GM13977 (cell line): ENCODE results near the gene ZNF286A.
"Not testable (repeated sequence)": the region's sequence is repeated elsewhere in the genome, so short reads cannot be mapped to it uniquely, and the experiment has no call there.

Source experiments
- DNase-seq: peaks from one replicate; pipeline ENCODE4 v3.0.0; 2012; ENCODE audit warnings: low spot score
- in situ Hi-C: fragments of 300-500 bp; cut with MboI; formaldehyde crosslinking; loops from one replicate; pipeline ENCODE4 v1.12.0; 2022; ENCODE audit warnings: low sequenced_read_pairs, low pct_unique_long_range_greater_than_20kb, mixed read lengths, inconsistent platforms; ENCODE audit not compliant: unreplicated experiment
- TF ChIP-seq, protein P1 (sequence below): IDR thresholded peaks from 2 replicates; pipeline ENCODE4 v1.5.1; 2012; ENCODE audit warnings: mild to moderate bottlenecking, control low read depth; ENCODE audit not compliant: insufficient read depth; ENCODE audit errors: extremely low read depth, missing control alignments

ZNF286A gene

DNA sequence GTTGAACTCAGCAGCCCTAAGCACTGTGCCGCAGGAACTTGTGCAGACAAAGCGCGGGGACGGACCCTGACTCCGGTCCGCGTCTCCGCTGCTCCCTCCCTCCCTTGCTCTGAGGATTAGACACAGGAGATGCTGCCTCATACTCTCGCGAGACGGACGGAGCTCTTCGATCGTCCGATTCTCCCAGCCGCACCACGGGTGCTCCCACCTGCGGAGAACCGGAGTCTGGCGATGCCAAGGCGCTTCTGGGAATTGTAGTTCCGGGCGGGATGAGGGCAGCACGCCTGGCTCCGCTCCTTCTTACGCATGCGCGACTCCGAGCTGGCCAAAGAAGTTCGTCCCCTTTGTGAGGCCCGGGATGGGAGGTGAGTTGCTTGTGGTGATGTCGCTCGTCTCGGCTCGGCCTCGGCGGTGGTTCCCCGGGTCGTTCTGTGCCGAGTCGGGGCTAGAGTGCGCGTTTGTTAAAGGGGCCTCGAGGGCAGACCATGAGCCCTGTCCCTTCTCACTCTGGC, at the start of gene ZNF286A:
ZNF286A (plus strand) TSS at position 340 of the 512 bp plus-strand sequence. CDS start 578 bp downstream, outside the sequence.
- DNase-seq = peak; percentile 91
- in situ Hi-C loops = not testable (repeated sequence)

DNA sequence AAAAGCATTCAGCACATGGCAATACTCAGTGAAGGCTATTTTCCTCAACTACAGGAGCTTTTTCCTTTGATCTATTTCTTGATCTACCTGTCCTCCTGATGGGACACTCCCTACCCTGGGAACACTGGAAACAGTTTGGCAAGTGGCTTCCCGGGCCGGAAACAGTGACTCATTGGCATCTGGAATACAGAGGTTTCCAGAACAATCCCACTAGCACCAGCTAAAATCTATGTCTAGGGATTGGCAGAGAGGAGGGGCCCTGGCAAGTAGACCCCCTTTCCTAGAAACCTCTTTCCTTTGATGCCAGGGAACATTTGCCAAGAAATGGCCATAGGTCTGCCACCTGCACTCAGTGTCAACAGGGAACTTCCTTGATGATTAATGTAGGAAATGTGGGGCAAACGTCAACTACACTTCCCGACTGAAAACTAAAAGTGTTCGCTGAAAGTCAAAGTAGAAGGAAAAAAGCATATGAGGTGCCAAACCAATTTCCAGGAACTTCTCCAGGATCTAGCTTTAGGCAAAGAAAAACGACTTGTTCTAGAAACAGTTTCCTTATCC, 49.6 kb upstream of the ZNF286A start:
- in situ Hi-C loops = no loop called here
- no peak for DNase-seq
- TF ChIP-seq, protein P1, sequence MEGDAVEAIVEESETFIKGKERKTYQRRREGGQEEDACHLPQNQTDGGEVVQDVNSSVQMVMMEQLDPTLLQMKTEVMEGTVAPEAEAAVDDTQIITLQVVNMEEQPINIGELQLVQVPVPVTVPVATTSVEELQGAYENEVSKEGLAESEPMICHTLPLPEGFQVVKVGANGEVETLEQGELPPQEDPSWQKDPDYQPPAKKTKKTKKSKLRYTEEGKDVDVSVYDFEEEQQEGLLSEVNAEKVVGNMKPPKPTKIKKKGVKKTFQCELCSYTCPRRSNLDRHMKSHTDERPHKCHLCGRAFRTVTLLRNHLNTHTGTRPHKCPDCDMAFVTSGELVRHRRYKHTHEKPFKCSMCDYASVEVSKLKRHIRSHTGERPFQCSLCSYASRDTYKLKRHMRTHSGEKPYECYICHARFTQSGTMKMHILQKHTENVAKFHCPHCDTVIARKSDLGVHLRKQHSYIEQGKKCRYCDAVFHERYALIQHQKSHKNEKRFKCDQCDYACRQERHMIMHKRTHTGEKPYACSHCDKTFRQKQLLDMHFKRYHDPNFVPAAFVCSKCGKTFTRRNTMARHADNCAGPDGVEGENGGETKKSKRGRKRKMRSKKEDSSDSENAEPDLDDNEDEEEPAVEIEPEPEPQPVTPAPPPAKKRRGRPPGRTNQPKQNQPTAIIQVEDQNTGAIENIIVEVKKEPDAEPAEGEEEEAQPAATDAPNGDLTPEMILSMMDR = no peak

DNA sequence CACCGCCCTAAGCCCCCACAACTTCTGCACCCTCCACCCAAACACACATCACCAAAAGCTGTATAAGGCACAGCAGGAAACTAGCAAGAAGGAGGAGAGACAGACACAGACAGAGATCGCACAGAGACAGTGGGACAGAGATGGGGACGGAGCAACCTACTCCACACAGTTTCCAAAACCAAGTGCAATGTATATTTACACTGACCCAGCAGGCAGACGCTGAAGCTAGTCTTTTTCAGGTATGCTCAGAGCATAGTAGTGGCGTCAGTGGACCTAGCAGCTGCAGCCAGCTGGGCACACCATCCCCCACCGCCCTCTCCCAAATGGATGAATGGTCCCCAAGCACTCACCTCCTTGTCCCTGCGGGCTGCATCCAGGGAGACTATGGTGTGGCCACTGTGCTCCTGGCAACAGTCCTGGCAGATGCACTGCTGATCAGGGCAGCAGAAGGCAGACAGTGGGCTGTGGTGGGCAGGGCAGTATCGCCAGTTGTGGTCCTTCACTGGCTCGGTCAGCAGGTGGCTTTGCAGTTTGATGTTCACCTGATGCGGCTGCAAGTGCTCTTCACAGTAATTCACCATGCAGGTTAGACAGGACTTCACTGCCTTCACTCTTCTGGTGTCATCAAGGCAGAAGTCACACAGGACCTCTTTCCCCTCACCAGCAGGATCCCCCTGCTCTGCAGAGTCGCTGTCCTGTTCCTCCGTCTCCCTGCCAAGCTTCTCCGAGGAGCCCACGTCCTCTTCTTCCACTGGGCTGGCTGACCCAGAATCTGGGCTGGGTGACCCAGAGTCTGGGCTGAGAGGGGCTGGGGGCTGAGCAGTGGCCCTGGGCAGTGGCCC, 48.6 kb upstream of the ZNF286A start:
- no peak for DNase-seq
- in situ Hi-C loops = no loop called here
- TF ChIP-seq, protein P1 = no peak

DNA sequence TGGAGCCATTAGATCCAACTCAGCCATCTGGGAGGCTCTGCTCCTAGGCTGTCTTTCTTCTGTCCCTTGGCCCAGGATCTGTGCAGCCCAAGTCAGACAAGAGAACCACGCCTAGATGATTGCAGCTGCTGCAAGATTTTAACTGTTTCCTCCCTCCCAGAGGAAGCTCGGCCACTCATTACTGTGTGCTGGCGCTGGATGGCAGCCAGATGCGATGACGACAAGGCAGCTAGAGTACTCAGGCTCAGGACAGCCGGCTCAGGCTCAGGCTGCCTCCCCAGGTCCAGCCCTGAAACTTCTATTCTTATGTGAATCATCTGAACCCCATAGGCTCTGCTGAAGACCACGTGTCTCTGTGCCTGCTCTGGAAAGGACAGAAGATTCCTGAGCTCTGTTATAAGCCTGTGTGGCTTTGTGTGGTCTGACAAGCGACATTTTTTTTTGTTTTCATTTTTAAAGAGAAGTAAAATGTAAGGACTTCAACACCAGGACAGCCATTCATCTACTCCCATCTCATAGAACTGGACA, 47.9 kb upstream of the ZNF286A start:
- DNase-seq = peak; percentile 34
- TF ChIP-seq, protein P1 = no peak
- in situ Hi-C loops = no loop called here

DNA sequence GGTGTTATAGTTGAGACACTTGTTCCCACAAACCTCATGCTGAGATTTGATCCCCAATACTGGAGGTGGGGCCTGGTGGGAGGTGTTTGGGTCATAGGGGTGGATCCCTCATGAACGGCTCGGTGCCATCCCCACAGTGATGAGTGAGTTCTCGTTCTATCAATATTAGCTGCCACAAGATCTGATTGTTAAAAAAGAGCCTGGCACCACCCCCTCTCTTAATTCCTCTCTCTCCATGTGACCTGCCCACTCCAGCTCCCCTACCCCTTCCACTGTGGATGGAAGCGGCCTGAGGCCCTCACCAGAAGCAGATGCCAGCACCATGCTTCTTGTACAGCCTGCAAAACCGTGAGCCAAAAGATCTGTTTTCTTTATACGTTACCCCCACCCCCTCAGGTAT, 46.6 kb upstream of the ZNF286A start:
- DNase-seq = no peak

DNA sequence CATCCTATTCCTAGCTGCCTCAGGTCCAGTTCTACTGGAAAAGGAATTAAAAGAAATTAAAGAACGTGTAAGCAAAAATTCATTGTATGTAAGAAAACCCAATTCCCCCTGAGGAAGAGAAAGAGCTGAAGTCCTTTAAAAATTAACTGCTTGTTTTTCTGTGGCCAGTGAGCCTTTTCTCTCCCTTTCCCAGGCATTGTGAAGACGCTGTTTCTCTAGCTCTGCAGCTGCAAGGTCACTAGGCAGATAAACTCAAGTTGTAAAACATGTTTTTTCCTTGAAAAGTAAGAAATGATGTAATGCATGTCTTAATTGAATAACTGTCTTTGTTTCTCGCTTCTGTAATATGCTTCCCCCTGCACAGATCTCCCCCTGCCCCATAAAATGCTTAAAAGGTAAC, 45.2 kb upstream of the ZNF286A start:
- in situ Hi-C loops, DNase-seq: not testable (repeated sequence)

More for the DNA sequence above, 46.6 kb upstream of the ZNF286A start:
- TF ChIP-seq, protein P1 = no peak
- in situ Hi-C loops = no loop called here

DNA sequence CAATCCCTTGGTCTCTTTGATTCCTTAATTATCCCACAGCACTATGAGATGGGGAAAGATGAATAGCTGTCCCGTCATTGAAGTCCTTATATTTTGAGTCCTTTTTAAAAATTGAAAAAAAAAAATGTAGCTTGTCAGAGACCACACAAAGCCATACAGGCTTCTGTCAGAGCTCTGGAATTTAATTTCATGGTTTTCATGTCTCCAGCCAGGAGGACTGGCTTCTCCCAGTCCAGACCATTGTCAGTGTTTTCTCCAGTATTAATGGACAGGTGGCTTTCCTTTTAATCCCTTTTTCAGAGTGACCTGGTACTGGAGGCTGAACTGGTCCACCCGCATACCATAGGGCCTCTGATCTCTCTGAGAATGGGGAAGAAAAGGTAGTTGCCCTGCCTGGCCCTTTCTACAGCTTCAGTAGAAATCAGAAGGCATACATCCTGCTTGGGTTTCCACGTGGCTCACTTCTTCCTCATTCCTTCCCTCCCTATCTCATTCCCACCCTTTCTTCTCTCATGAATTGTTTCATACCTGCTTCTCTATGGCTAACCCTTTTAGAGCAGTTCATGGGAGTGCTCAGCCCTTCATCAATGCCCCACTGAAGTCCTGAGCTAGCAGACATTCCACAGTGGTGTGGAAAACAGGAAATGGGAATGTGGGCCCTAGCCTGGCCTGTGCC, 44.5 kb upstream of the ZNF286A start:
- TF ChIP-seq, protein P1 = no peak
- in situ Hi-C loops = no loop called here
- no peak for DNase-seq
